ENCODE data around the gene ADAMTS10.
"Not testable (repeated sequence)": the region's sequence is repeated elsewhere in the genome, so short reads cannot be mapped to it uniquely, and the experiment has no call there.

Gene ADAMTS10

DNA sequence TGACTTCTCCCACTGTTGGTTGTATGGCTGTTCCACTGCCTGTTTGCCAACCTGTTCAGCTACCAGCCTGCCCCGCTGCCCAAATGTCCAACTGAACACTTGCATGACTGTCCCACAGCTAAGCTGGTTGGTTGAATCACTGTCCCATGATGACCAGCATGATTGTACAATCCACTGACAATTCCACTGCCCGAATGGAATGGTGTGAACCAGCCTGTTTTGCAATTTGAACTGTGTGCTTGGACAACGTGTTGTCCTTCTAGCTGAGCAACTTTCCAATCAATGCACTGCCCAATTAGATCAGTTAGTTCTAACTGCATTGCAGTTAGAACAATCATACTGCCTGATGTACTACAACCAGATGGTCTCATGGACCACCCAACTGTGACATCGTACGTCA is 8.7 kb downstream of the ADAMTS10 start:
- in situ Hi-C loops (cut with MboI; ENCODE audit: low pct_unique_long_range_greater_than_20kb, low sequenced_read_pairs): no loop called here
- no peak for DNase-seq

GRCh38 chr19:8600816-8601215 is 9.7 kb downstream of the ADAMTS10 start:
- in situ Hi-C loops (cut with MboI; ENCODE audit: low pct_unique_long_range_greater_than_20kb, low sequenced_read_pairs): no loop called here

GRCh38 chr19:8600064-8600463 is 10.5 kb downstream of the ADAMTS10 start:
- DNase-seq: no peak
- in situ Hi-C loops (cut with MboI; ENCODE audit: low pct_unique_long_range_greater_than_20kb, low sequenced_read_pairs): no loop called here

More at GRCh38 chr19:8600816-8601215, 9.7 kb downstream of the ADAMTS10 start:
- DNase-seq: no peak

DNA sequence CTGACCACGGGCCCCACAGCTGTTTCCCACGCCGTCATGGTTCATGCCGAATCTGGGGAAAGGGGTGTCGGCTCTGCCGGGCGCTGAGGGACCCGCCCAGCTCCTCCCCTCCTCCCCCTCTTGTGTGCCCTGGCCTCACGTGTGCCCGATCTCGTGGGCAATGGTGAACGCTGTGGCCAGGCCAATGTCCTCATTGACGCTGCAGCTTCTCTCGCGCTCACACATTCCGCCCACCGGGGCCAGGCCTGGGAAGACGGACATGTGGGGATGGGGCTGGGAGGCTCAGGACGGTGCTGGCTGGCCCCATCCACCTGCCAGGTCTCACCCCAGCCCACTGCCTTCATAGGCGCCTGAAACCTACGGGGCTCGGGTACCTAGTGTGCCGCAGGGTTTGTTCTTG is 14.3 kb downstream of the ADAMTS10 start:
- in situ Hi-C loops (cut with MboI; ENCODE audit: low pct_unique_long_range_greater_than_20kb, low sequenced_read_pairs): no loop called here
- no peak for DNase-seq

GRCh38 chr19:8595651-8596050 is 14.9 kb downstream of the ADAMTS10 start:
- DNase-seq: no peak
- in situ Hi-C loops (cut with MboI; ENCODE audit: low pct_unique_long_range_greater_than_20kb, low sequenced_read_pairs): no loop called here

DNA sequence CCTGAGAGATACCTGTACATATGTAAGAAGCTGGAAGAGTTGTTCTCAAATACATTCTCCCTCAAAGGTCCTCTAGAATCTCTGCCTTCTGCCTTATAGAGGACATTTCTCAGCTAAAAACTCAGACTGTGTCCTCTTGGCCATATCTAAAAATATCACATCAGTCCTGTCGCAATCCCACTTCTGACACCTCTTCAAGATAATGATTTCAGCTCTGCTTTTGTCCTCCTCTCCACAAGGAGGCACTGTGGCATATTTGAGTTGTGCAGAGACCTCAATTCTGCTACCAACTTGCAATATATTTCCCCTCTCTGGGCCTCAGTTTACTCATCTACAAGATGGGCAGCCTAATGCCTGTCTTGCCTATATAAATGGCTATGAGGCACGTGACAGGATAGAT is 16.6 kb downstream of the ADAMTS10 start:
- no peak for DNase-seq
- in situ Hi-C loops (cut with MboI; ENCODE audit: low pct_unique_long_range_greater_than_20kb, low sequenced_read_pairs): no loop called here

DNA sequence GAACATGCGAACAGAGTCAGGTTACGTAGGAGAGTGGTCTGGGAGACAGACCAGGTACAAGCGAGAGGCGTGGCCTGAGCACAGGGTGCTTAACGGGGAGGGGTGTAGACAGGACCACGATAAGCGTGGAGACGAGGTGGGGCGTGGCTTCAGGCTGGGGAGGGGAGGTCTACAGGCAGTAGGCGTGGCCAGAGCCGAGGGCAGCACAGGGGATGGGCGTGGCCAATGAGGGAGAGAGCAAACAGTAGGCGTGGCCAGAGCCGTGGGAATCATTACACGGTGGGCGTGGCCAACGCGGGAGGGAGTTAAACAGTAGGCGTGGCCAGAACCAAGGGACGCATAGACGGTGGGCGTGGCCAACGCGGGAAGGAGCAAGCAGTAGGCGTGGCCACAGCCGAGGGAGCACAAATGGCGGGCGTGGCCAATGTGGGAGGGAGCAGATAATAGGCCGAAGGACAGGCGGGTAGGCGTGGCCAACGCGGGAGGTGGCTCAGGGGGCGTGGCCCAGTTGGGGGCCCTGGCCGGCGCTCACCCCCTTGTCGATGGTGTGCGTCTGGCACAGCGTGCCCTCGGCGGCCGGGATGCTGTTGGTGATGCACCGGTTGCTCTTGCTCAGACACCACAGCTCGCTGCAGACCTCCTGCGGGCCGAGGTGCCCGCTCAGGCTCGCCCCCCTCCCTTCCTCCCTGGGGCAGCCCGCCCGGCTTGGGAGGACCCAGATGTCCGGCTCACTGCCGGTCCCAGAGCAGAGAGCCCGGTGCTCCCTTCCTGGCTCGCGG is 18.1 kb downstream of the ADAMTS10 start:
- peak; percentile 90 for DNase-seq
- in situ Hi-C loops (cut with MboI; ENCODE audit: low pct_unique_long_range_greater_than_20kb, low sequenced_read_pairs): no loop called here

DNA sequence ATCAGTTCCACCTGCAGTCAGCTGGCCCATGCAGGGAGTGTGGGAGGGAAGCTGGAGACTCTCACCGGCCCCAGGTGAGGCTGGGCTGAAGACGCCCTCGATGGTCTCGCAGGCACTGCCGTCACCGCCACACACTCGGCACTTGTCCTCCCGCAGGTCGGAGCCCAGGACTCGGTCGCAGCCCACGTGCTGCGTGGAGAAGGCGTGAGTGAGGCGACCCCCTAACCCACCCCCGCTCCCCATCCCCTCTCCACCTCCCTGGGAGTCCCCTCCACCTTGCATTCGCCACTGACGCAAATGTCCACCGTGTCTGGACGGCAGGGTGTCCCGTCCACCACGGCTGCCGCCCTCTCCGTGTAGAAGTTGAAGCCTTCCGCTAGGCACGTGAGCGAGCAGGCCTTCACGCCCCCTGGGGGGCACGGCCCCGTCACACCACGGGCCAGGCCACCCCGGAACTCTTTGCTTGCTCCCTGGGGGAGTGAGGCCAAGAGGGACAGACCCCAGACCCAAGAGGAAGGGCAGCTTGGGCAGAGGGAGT is 21.3 kb downstream of the ADAMTS10 start:
- in situ Hi-C loops (cut with MboI; ENCODE audit: low pct_unique_long_range_greater_than_20kb, low sequenced_read_pairs): no loop called here
- no peak for DNase-seq

- peak; percentile 71 for DNase-seq
- in situ Hi-C loops (cut with MboI; ENCODE audit: low pct_unique_long_range_greater_than_20kb, low sequenced_read_pairs): no loop called here
Observed at GRCh38 chr19:8585894-8586750, 24.4 kb downstream of the ADAMTS10 start.

DNA sequence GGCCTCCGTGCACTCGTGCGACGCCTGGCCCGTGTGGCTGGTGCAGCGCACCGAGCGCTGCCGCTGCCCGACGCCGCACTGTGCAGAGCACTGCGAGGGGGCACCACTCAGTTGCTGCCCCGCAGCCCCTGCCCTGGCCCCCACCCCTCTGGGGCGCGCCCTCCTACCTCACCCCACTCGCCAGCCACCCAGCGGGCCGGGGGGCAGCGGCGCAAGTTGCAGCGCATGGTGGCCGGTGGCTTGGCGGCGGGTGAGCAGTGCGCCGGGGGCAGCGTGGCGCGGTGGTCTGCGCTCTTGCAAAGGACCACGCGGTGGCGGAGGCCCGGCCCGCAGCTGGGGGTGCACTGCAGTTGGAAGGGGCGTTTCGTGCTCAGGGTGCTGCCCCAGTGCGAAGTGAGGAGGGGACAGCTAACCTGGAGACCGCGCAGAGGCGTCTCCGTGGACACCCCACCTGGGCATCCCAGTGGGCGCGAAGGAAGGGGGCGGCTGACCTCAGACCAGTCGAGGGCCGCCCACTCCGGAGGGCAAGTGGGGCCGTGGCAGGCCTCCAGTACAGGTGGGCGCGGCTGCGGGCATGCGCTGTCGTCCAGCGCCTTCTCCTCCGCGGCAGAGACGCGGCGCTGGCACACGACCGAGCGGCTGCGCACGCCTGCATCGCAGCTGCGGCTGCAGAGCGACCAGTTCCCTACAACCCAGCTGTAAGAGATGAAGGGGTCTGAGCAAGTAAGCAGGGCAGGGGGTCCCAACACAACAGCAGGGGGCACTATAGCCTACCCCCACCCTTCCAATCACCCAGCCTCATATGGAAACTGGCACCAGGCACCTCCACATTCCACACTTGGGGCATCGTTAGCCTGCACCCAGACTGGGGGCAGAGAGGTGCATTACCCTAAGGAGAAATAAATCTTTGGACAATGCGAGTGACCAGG is 25.3 kb downstream of the ADAMTS10 start:
- in situ Hi-C loops (cut with MboI; ENCODE audit: low pct_unique_long_range_greater_than_20kb, low sequenced_read_pairs): no loop called here
- DNase-seq: no peak

GRCh38 chr19:8580710-8581281 is 29.7 kb downstream of the ADAMTS10 start:
- in situ Hi-C loops (cut with MboI; ENCODE audit: low pct_unique_long_range_greater_than_20kb, low sequenced_read_pairs): no loop called here
- DNase-seq: peak; percentile 96

- DNase-seq: peak; percentile 88
- in situ Hi-C loops (cut with MboI; ENCODE audit: low pct_unique_long_range_greater_than_20kb, low sequenced_read_pairs): no loop called here
Observed at GRCh38 chr19:8578642-8579265, 31.8 kb downstream of the ADAMTS10 start.

DNA sequence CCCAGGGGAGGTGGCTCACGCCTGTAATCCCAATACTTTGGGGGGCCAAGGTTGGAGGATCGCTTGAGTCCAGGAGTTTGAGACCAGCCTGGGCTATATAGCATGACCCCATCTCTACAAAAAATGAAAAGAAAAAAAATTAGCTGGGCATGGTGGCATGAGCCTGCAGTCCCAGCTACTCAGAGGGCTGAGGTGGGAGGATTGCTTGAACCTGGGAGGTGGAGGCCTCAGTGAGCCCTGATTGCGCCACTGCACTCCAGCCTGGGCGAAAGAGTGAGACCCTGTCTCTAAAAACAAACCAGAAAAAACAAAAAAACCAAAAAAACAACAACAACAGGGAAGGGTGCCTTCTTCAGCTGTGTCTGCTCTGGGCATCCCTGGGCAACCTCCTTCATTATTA is 32.8 kb downstream of the ADAMTS10 start:
- no peak for DNase-seq
- in situ Hi-C loops (cut with MboI; ENCODE audit: low pct_unique_long_range_greater_than_20kb, low sequenced_read_pairs): no loop called here

DNA sequence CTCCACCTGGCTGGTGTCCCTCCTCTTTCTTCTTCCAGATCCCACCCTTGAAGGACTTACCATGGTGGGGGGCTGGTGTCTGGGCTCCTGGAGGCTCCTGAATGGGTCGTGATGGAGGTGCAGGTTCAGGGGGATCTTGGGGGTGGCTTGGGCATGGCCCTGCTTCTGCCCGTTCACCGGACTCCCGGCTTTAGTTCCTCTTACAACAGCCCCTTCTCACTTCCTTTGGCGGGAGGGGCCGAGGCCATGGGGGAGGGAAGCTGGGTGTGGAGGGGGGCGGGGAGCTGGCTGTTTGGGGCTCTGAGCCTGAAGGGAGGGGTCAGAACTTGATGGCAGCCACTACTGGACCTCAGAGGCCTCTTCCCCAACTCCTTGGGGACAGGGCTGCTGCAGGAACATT is 33.3 kb downstream of the ADAMTS10 start, which contains the start of gene MYO1F:
Gene MYO1F, minus strand, starts transcription at position 196 of the 400 bp plus-strand sequence. Its CDS starts 133 bp downstream, at position 63.
- in situ Hi-C loops (cut with MboI; ENCODE audit: low pct_unique_long_range_greater_than_20kb, low sequenced_read_pairs): no loop called here
- peak; percentile 21 for DNase-seq

- in situ Hi-C loops (cut with MboI; ENCODE audit: low pct_unique_long_range_greater_than_20kb, low sequenced_read_pairs): no loop called here
- DNase-seq: peak; percentile 85
Observed at GRCh38 chr19:8576273-8576993, 34.1 kb downstream of the ADAMTS10 start.

DNA sequence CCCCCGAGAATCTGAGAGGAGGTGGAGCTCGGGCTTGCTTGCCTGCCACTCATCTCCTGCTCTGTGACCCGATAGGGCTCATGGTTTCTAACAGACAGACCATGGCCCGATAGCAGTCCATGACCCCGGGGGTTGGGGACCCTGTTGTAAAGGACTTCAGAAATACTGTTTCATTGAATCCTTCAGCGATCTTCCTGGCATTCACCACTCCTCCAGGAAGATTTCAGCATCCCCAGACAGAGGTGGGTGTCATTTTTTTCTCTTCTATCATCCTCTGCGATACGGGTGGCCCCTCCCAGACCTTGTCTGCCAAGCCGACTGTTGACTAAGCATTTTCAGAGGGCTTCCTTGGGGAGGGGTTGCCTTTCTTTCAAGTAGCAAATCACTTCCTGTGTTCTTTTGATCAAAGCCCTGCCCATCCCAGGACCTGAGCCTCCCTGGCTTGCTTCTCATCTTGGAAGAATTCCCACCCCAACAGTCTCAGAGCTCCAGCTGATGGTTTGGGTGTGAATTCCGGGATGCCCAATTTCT is 35.0 kb downstream of the ADAMTS10 start:
- peak; percentile 57 for DNase-seq

DNA sequence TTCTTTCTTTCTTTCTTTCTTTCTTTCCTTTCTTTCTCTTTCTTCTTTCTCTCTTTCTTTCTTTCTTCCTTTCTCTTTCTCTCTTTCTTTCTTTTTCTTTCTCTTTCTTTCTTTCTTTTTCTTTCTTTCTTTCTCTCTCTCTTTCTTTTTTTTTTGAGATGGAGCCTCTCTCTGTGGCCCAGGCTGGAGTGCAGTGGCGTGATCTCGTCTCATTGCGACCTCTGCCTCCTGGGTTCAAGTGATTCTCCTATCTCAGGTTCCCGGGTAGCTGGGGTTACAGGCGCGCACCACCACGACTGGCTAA is 35.9 kb downstream of the ADAMTS10 start:
- in situ Hi-C loops (cut with MboI; ENCODE audit: low pct_unique_long_range_greater_than_20kb, low sequenced_read_pairs); DNase-seq: not testable (repeated sequence)

More for the DNA sequence above, 35.0 kb downstream of the ADAMTS10 start:
- in situ Hi-C loops (cut with MboI; ENCODE audit: low pct_unique_long_range_greater_than_20kb, low sequenced_read_pairs): no loop called here

Measured in KBM-7 (cell line).